SU-DHL-6 (cell line): ENCODE results near the gene ATP5F1E.

Source experiments
- EZH2phosphoT487 ChIP-seq: fragments of 200-600 bp; sonication (generic), shearing (Covaris generic); conservative IDR thresholded peaks from 2 replicates; pipeline ENCODE4 v1.6.1; 2018; ENCODE audit warnings: mild to moderate bottlenecking, antibody characterized with exemption, low read length, moderate library complexity, mixed read lengths
- TF ChIP-seq, protein P1 (sequence below): fragments of 200-600 bp; sonication (generic); IDR thresholded peaks from one replicate; pipeline ENCODE4 v1.5.1; 2017; ENCODE audit warnings: antibody characterized with exemption, mild to moderate bottlenecking, low read length, moderate library complexity; ENCODE audit not compliant: insufficient read depth, poor library complexity, severe bottlenecking

GRCh38 chr20:58985656-58986055 lies 46.5 kb downstream of the ATP5F1E start:
- TF ChIP-seq, protein P1, sequence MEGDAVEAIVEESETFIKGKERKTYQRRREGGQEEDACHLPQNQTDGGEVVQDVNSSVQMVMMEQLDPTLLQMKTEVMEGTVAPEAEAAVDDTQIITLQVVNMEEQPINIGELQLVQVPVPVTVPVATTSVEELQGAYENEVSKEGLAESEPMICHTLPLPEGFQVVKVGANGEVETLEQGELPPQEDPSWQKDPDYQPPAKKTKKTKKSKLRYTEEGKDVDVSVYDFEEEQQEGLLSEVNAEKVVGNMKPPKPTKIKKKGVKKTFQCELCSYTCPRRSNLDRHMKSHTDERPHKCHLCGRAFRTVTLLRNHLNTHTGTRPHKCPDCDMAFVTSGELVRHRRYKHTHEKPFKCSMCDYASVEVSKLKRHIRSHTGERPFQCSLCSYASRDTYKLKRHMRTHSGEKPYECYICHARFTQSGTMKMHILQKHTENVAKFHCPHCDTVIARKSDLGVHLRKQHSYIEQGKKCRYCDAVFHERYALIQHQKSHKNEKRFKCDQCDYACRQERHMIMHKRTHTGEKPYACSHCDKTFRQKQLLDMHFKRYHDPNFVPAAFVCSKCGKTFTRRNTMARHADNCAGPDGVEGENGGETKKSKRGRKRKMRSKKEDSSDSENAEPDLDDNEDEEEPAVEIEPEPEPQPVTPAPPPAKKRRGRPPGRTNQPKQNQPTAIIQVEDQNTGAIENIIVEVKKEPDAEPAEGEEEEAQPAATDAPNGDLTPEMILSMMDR: no peak
- no peak for TF ChIP-seq EZH2phosphoT487
